ENCODE results near the gene SLC1A7.

The SLC1A7 gene

GRCh38 chr1:53088616-53089300, 53.7 kb downstream of the SLC1A7 start:
- Mint-ChIP-seq H3K4me3 (no peak overlapping the region), H3K27ac (no peak overlapping the region), H3K36me3 (ENCODE audit: low read depth) (no peaks in the 10 kb centered on the region), H3K9me3 (no peaks in the 10 kb centered on the region), H3K4me1 (ENCODE audit: low read depth) (no peaks in the 10 kb centered on the region), H3K27me3 (no peaks in the 10 kb centered on the region)
- no peak for DNase-seq

GRCh38 chr1:53087332-53088285, 54.8 kb downstream of the SLC1A7 start:
- DNase-seq, result no peak
- Mint-ChIP-seq H3K4me1 (ENCODE audit: low read depth) (no peaks in the 10 kb centered on the region), H3K27ac (no peak overlapping the region)

GRCh38 chr1:53086491-53087070, 55.9 kb downstream of the SLC1A7 start:
- Mint-ChIP-seq H3K27ac (no peak overlapping the region), H3K4me1 (ENCODE audit: low read depth) (no peaks in the 10 kb centered on the region), H3K36me3 (ENCODE audit: low read depth) (no peaks in the 10 kb centered on the region), H3K9me3 (no peaks in the 10 kb centered on the region), H3K27me3 (no peaks in the 10 kb centered on the region), H3K4me3 (no peak overlapping the region)
- no peak for DNase-seq

More at GRCh38 chr1:53087332-53088285, 54.8 kb downstream of the SLC1A7 start:
- Mint-ChIP-seq H3K9me3 (no peaks in the 10 kb centered on the region), H3K27me3 (no peaks in the 10 kb centered on the region), H3K36me3 (ENCODE audit: low read depth) (no peaks in the 10 kb centered on the region), H3K4me3 (no peak overlapping the region)

GRCh38 chr1:53085405-53085804, 57.0 kb downstream of the SLC1A7 start:
- DNase-seq, result no peak
- H3K9me3 Mint-ChIP-seq, result no peaks in the 10 kb centered on the region
- no peaks in the 10 kb centered on the region for H3K4me1 Mint-ChIP-seq (ENCODE audit: low read depth)
- no peaks in the 10 kb centered on the region for H3K27me3 Mint-ChIP-seq
- H3K36me3 Mint-ChIP-seq (ENCODE audit: low read depth), result no peaks in the 10 kb centered on the region
- H3K27ac Mint-ChIP-seq, result no peak overlapping the region
- H3K4me3 Mint-ChIP-seq, result no peak overlapping the region

GRCh38 chr1:53084589-53084971, 57.9 kb downstream of the SLC1A7 start:
- Mint-ChIP-seq H3K36me3 (ENCODE audit: low read depth) (no peaks in the 10 kb centered on the region), H3K4me1 (ENCODE audit: low read depth) (no peaks in the 10 kb centered on the region), H3K9me3 (no peaks in the 10 kb centered on the region), H3K27me3 (no peaks in the 10 kb centered on the region), H3K4me3 (no peak overlapping the region), H3K27ac (no peak overlapping the region)
- no peak for DNase-seq

GRCh38 chr1:53083636-53084588, 58.5 kb downstream of the SLC1A7 start:
- no peak for DNase-seq
- no peaks in the 10 kb centered on the region for H3K27me3 Mint-ChIP-seq
- no peak overlapping the region for H3K27ac Mint-ChIP-seq
- H3K36me3 Mint-ChIP-seq (ENCODE audit: low read depth), result no peaks in the 10 kb centered on the region
- no peaks in the 10 kb centered on the region for H3K4me1 Mint-ChIP-seq (ENCODE audit: low read depth)
- H3K4me3 Mint-ChIP-seq, result no peak overlapping the region
- no peaks in the 10 kb centered on the region for H3K9me3 Mint-ChIP-seq

- no peaks in the 10 kb centered on the region for H3K27me3 Mint-ChIP-seq
- H3K27ac Mint-ChIP-seq, result no peak overlapping the region
- H3K36me3 Mint-ChIP-seq (ENCODE audit: low read depth), result no peaks in the 10 kb centered on the region
- no peak for DNase-seq
- no peaks in the 10 kb centered on the region for H3K9me3 Mint-ChIP-seq
- no peak overlapping the region for H3K4me3 Mint-ChIP-seq
- H3K4me1 Mint-ChIP-seq (ENCODE audit: low read depth), result no peaks in the 10 kb centered on the region
Measured at GRCh38 chr1:53082826-53083455, 59.5 kb downstream of the SLC1A7 start.

GRCh38 chr1:53081384-53082066, 60.9 kb downstream of the SLC1A7 start:
- no peak for DNase-seq
- Mint-ChIP-seq H3K4me1 (ENCODE audit: low read depth) (no peaks in the 10 kb centered on the region), H3K9me3 (no peaks in the 10 kb centered on the region), H3K4me3 (no peak overlapping the region), H3K27me3 (no peaks in the 10 kb centered on the region), H3K36me3 (ENCODE audit: low read depth) (no peaks in the 10 kb centered on the region), H3K27ac (no peak overlapping the region)

GRCh38 chr1:53080769-53081168, 61.7 kb downstream of the SLC1A7 start:
- Mint-ChIP-seq H3K4me3 (no peak overlapping the region), H3K36me3 (ENCODE audit: low read depth) (no peaks in the 10 kb centered on the region), H3K9me3 (no peaks in the 10 kb centered on the region), H3K27me3 (no peaks in the 10 kb centered on the region), H3K4me1 (ENCODE audit: low read depth) (no peaks in the 10 kb centered on the region), H3K27ac (no peak overlapping the region)
- DNase-seq, result no peak

- Mint-ChIP-seq H3K36me3 (ENCODE audit: low read depth) (no peaks in the 10 kb centered on the region), H3K27ac (no peak overlapping the region), H3K4me3 (no peak overlapping the region), H3K27me3 (no peaks in the 10 kb centered on the region), H3K9me3 (no peaks in the 10 kb centered on the region), H3K4me1 (ENCODE audit: low read depth) (no peaks in the 10 kb centered on the region)
- no peak for DNase-seq
Measured at GRCh38 chr1:53080041-53080440, 62.4 kb downstream of the SLC1A7 start.

GRCh38 chr1:53079251-53079650, 63.2 kb downstream of the SLC1A7 start:
- Mint-ChIP-seq H3K27me3 (no peaks in the 10 kb centered on the region), H3K4me3 (no peak overlapping the region), H3K27ac (no peak overlapping the region), H3K9me3 (no peaks in the 10 kb centered on the region), H3K36me3 (ENCODE audit: low read depth) (no peaks in the 10 kb centered on the region), H3K4me1 (ENCODE audit: low read depth) (no peaks in the 10 kb centered on the region)
- DNase-seq, result no peak

- no peaks in the 10 kb centered on the region for H3K9me3 Mint-ChIP-seq
- H3K27ac Mint-ChIP-seq, result no peak overlapping the region
- H3K36me3 Mint-ChIP-seq (ENCODE audit: low read depth), result no peaks in the 10 kb centered on the region
- no peak for DNase-seq
- H3K27me3 Mint-ChIP-seq, result no peaks in the 10 kb centered on the region
- no peaks in the 10 kb centered on the region for H3K4me1 Mint-ChIP-seq (ENCODE audit: low read depth)
- no peak overlapping the region for H3K4me3 Mint-ChIP-seq
Measured at GRCh38 chr1:53078333-53079101, 63.9 kb downstream of the SLC1A7 start.

GRCh38 chr1:53077599-53077965, 64.9 kb downstream of the SLC1A7 start:
- no peak for DNase-seq
- no peaks in the 10 kb centered on the region for H3K4me1 Mint-ChIP-seq (ENCODE audit: low read depth)
- no peak overlapping the region for H3K27ac Mint-ChIP-seq
- H3K9me3 Mint-ChIP-seq, result no peaks in the 10 kb centered on the region
- H3K4me3 Mint-ChIP-seq, result no peak overlapping the region
- no peaks in the 10 kb centered on the region for H3K27me3 Mint-ChIP-seq
- H3K36me3 Mint-ChIP-seq (ENCODE audit: low read depth), result no peaks in the 10 kb centered on the region
